Fibroblast of lung (primary cell): ENCODE results near the gene FANCE. TPM values are rescaled to one million over a fixed set of nuclear protein-coding genes. Genes with fewer than 3 reads are reported as not detected.

Source experiments
- DNase-seq, 2 donors: peaks; one replicate each; pipeline versions ENCODE4 v3.0.0 to v3.0.0-alpha.2; 2010; ENCODE audit warnings: low read depth in 2 of 2
- H2AFZ ChIP-seq: 2 replicates; pipeline ENCODE4 v1.5.1; 2012; ENCODE audit warnings: low read length, control low read depth, inconsistent platforms
- H3K27ac ChIP-seq: 2 replicates; pipeline ENCODE4 v1.5.1; 2011; ENCODE audit warnings: low read length, control low read depth; ENCODE audit not compliant: insufficient read depth
- H3K27me3 ChIP-seq: 2 replicates; pipeline ENCODE4 v1.5.1; 2011; ENCODE audit warnings: mild to moderate bottlenecking, low read length; ENCODE audit not compliant: control insufficient read depth, insufficient read depth
- H3K36me3 ChIP-seq: 2 replicates; pipeline ENCODE4 v1.5.1; 2011; ENCODE audit warnings: low read length; ENCODE audit not compliant: control insufficient read depth, insufficient read depth
- H3K4me1 ChIP-seq: 2 replicates; pipeline ENCODE4 v1.5.1; 2011; ENCODE audit warnings: low read length; ENCODE audit not compliant: control insufficient read depth, insufficient read depth; ENCODE audit errors: extremely low read depth
- H3K4me2 ChIP-seq: 2 replicates; pipeline ENCODE4 v1.5.1; 2011; ENCODE audit warnings: low read length, control low read depth; ENCODE audit not compliant: insufficient read depth; ENCODE audit errors: extremely low read depth
- H3K4me3 ChIP-seq, 4 experiments: fragments of 200-600 bp in 1 of 4; sonication (generic) in 1 of 4; replicated peaks in 1 of 4; 2 replicates each; pipeline ENCODE4 v1.5.1; 2011 to 2016; ENCODE audit warnings: low read length in 4 of 4, low read depth in 3 of 4, mild to moderate bottlenecking in 3 of 4, control low read depth in 2 of 4, inconsistent platforms in 1 of 4, mixed read lengths in 1 of 4; ENCODE audit not compliant: insufficient read depth in 1 of 4; ENCODE audit errors: control extremely low read depth in 1 of 4
- H3K79me2 ChIP-seq: 2 replicates; pipeline ENCODE4 v1.5.1; 2012; ENCODE audit warnings: mild to moderate bottlenecking, low read length, inconsistent platforms; ENCODE audit not compliant: control insufficient read depth, insufficient read depth
- H3K9ac ChIP-seq: 2 replicates; pipeline ENCODE4 v1.5.1; 2011; ENCODE audit warnings: mild to moderate bottlenecking, low read length, control low read depth; ENCODE audit not compliant: insufficient read depth
- H3K9me3 ChIP-seq: 2 replicates; pipeline ENCODE4 v1.5.1; 2012; ENCODE audit warnings: low read depth, low read length; ENCODE audit not compliant: control insufficient read depth, insufficient read depth
- H4K20me1 ChIP-seq: 2 replicates; pipeline ENCODE4 v1.5.1; 2011; ENCODE audit warnings: low read length; ENCODE audit not compliant: control insufficient read depth, insufficient read depth; ENCODE audit errors: extremely low read depth
- EZH2 ChIP-seq: IDR thresholded peaks from 2 replicates; pipeline ENCODE4 v1.5.1; 2012; ENCODE audit warnings: low read length, control low read depth, mild to moderate bottlenecking; ENCODE audit errors: missing control alignments
- polyA plus RNA-seq, 2 donors: library from polyadenylated mRNA; depleted of rRNA in 1 of 2; stranded (reverse) in 1 of 2; unstranded in 1 of 2; fragments of >200 nt; gene quantifications; 2 replicates each; pipeline ENCODE4 v1.2.1, GENCODE V29; 2011 to 2012; ENCODE audit warnings: missing spikeins in 1 of 2
- total RNA-seq: library from RNA; depleted of rRNA; stranded (reverse); fragments of >200 nt; gene quantifications from 2 replicates; pipeline ENCODE4 v1.2.1, GENCODE V29; 2014
- TF ChIP-seq, protein P1 (sequence below), 2 donors: IDR thresholded peaks in 1 of 2; conservative IDR thresholded peaks in 1 of 2; 1 replicate in 1 of 2; 2 replicates in 1 of 2; pipeline ENCODE4 v1.5.1; 2011 to 2012; ENCODE audit warnings: low read length in 2 of 2, control low read depth in 1 of 2, inconsistent platforms in 1 of 2, low read depth in 1 of 2, mild to moderate bottlenecking in 1 of 2

The FANCE gene
- total and polyA plus RNA-seq, 2 donors (not counting 1 experiment from before 2014, with no cell fraction given) = 3.2 to 10.7 TPM

DNA sequence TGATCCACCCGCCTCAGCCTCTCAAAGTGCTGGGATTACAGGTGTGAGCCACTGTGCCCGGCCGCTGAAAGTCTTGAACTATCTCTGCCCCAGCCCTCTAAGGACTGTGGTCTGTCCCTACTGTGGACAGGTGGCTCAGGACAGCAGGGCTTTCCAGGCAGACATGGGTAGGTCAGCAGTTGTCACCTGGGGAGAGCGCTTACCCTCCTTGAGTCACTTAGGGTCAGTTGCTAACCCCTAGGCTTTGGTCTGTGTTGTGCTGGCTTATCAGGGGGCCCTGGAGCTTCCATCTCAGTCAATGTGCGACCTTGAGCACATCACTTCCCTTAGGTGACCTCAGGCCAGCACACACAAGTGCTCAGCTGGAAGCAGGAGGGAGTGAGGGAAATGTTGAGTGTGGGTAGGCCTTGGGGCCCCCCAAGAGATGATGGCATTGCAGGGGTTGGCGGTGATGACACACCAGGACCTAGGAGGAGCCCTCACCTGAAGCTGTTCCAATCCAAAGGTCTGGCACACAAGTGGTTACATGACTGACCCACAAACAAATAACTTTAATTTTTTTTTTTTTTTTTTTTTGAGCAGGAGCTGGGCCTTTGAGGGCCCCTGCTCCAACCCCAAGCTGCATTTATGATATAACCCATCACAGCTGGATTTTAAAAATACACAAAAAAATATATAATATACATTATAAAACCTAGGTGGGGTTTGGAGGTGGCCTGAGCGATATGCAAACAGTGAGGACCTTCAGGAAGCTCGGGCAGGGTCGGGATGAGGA, 21.1 kb downstream of the FANCE start:
- Histone ChIP-seq H3K9me3 (no peaks in the 10 kb centered on the region), H3K27ac (no peak overlapping the region), H2AFZ (no peak overlapping the region), H3K79me2 (peaks cover 27% of the 10 kb centered on the region), H3K27me3 (no peaks in the 10 kb centered on the region), H3K4me3 (no peak overlapping the region), H3K36me3 (peaks cover 41% of the 10 kb centered on the region), H3K9ac (no peak overlapping the region), H3K4me2 (no peak overlapping the region), H4K20me1 (peaks cover 9% of the 10 kb centered on the region), H3K4me1 (peaks cover 10% of the 10 kb centered on the region)
- TF ChIP-seq EZH2 = no peak
- TF ChIP-seq, protein P1, sequence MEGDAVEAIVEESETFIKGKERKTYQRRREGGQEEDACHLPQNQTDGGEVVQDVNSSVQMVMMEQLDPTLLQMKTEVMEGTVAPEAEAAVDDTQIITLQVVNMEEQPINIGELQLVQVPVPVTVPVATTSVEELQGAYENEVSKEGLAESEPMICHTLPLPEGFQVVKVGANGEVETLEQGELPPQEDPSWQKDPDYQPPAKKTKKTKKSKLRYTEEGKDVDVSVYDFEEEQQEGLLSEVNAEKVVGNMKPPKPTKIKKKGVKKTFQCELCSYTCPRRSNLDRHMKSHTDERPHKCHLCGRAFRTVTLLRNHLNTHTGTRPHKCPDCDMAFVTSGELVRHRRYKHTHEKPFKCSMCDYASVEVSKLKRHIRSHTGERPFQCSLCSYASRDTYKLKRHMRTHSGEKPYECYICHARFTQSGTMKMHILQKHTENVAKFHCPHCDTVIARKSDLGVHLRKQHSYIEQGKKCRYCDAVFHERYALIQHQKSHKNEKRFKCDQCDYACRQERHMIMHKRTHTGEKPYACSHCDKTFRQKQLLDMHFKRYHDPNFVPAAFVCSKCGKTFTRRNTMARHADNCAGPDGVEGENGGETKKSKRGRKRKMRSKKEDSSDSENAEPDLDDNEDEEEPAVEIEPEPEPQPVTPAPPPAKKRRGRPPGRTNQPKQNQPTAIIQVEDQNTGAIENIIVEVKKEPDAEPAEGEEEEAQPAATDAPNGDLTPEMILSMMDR (conservative IDR thresholded peaks at IDR 0.05 in 1 of 2, IDR thresholded peaks at IDR 0.05 in 1 of 2; ENCODE audit: low read depth in 1 of 2, low read length in 2 of 2) = no peak
- DNase-seq = no peak

DNA sequence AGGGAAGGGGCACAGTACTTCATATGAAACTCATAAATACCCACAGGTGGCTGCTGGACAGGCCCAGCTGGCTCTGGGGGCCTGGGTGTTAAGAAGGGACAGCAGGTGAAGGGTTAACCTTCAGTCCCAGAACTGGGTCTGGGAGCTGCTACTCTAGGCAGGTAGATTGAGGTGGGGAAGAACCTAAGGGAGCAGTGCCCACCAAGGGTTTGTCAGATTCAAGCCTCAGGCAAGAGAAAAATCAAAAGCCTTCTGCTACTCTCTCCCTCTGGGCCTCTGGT, 21.7 kb downstream of the FANCE start:
- H3K79me2 ChIP-seq = peaks cover 22% of the 10 kb centered on the region
- H3K36me3 ChIP-seq = peaks cover 38% of the 10 kb centered on the region
- no peak for DNase-seq
- no peak overlapping the region for H3K4me2 ChIP-seq
- TF ChIP-seq EZH2 = no peak
- TF ChIP-seq, protein P1 (conservative IDR thresholded peaks at IDR 0.05 in 1 of 2, IDR thresholded peaks at IDR 0.05 in 1 of 2; ENCODE audit: low read depth in 1 of 2, low read length in 2 of 2) = no peak
- peaks cover 10% of the 10 kb centered on the region for H3K4me1 ChIP-seq
- no peaks in the 10 kb centered on the region for H3K9me3 ChIP-seq
- H3K4me3 ChIP-seq = no peak overlapping the region
- H3K27me3 ChIP-seq = no peaks in the 10 kb centered on the region
- no peak overlapping the region for H3K9ac ChIP-seq
- H3K27ac ChIP-seq = no peak overlapping the region
- no peak overlapping the region for H2AFZ ChIP-seq
- H4K20me1 ChIP-seq = peaks cover 9% of the 10 kb centered on the region

DNA sequence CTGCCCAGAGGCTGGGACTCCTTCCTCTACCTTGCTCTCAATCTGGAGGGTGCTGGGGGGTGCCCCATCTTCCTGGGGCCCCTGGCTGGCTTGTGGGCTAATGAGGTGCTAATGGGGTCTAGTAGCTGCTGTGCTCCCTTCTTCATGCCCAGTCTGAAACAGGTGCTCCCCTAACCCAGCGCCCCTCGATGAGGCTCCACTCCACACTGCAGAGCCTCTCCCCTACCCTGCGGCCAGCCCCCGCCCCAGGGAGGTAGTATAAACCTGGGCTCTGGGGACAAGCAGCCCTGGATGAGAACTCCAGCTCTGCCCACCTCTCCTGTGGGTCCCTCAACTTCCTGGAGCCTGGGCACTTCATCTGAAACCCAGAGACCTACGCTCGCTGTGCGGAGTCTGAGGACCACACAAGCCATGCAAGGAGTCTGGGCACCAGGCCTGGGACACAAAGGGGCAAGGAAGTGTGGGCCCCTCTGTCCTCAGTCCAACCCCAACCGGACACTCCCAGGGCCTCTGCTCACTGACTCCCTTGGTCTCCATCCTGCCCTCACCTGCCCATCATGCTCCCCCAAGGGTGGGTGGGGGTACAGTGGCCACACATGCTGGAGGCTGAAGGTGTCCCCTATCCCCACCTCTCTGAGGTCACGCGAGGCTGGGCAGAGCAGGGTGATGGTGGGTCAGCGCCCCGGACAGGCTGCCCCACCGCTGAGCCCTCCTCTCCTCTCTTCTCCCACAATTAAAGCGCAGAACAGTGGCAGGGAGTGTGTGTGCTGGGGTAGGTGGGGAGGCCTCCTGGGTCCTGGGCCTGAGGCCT, 22.2 kb downstream of the FANCE start:
- DNase-seq = no peak
- Histone ChIP-seq H3K9ac (no peak overlapping the region), H3K27ac (no peak overlapping the region), H3K79me2 (peaks cover 17% of the 10 kb centered on the region), H3K36me3 (peaks cover 38% of the 10 kb centered on the region), H3K4me3 (no peak overlapping the region), H3K4me1 (peaks cover 10% of the 10 kb centered on the region), H2AFZ (no peak overlapping the region), H3K27me3 (no peaks in the 10 kb centered on the region), H3K9me3 (no peaks in the 10 kb centered on the region), H3K4me2 (no peak overlapping the region), H4K20me1 (peaks cover 9% of the 10 kb centered on the region)
- TF ChIP-seq, protein P1 (conservative IDR thresholded peaks at IDR 0.05 in 1 of 2, IDR thresholded peaks at IDR 0.05 in 1 of 2; ENCODE audit: low read depth in 1 of 2, low read length in 2 of 2) = no peak
- TF ChIP-seq EZH2 = no peak
